Smooth muscle cell (in vitro differentiated cells): ENCODE measurements around the gene NGEF. TPM values are rescaled to one million over a fixed set of nuclear protein-coding genes. Genes with fewer than 3 reads are reported as not detected.

Experiments used
- DNase-seq: peaks from one replicate; lab custom pipeline; 2025; ENCODE audit not compliant: unreplicated experiment; lab: John Stamatoyannopoulos, UW
- H2AFZ ChIP-seq: fragments of 200-600 bp; sonication (generic); 2 replicates; pipeline ENCODE4 v1.6.0; 2016; ENCODE audit warnings: antibody characterized with exemption, low read depth, mild to moderate bottlenecking
- H3F3A ChIP-seq: fragments of 200-600 bp; sonication (generic); 2 replicates; pipeline ENCODE4 v1.6.0; 2017; ENCODE audit warnings: antibody characterized with exemption, low read depth
- H3K27ac ChIP-seq: fragments of 200-600 bp; sonication (generic); 2 replicates; pipeline ENCODE4 v1.5.1; 2016; ENCODE audit warnings: low read depth, mild to moderate bottlenecking
- H3K27me3 ChIP-seq: fragments of 200-600 bp; sonication (generic); 2 replicates; pipeline ENCODE4 v1.6.1; 2016; ENCODE audit warnings: low read depth, mild to moderate bottlenecking
- H3K36me3 ChIP-seq: fragments of 200-600 bp; sonication (generic); 2 replicates; pipeline ENCODE4 v1.5.1; 2016; ENCODE audit warnings: low read depth
- H3K4me1 ChIP-seq: fragments of 200-600 bp; sonication (generic); 2 replicates; pipeline ENCODE4 v1.5.1; 2016; ENCODE audit warnings: low read depth
- H3K4me2 ChIP-seq: fragments of 200-600 bp; sonication (generic); 2 replicates; pipeline ENCODE4 v1.6.0; 2016; ENCODE audit warnings: mild to moderate bottlenecking
- H3K4me3 ChIP-seq: fragments of 200-600 bp; sonication (generic); 2 replicates; pipeline ENCODE4 v1.5.1; 2016; ENCODE audit warnings: mild to moderate bottlenecking
- H3K79me2 ChIP-seq: fragments of 200-600 bp; sonication (generic); 2 replicates; pipeline ENCODE4 v1.6.0; 2016; ENCODE audit warnings: low read depth, mild to moderate bottlenecking
- H3K9ac ChIP-seq: fragments of 200-600 bp; sonication (generic); 2 replicates; pipeline ENCODE4 v1.6.0; 2016; ENCODE audit warnings: low read depth
- H3K9me3 ChIP-seq: fragments of 200-600 bp; sonication (generic); replicated peaks from 2 replicates; pipeline ENCODE4 v1.5.1; 2016; ENCODE audit warnings: low read depth
- H4K20me1 ChIP-seq: fragments of 200-600 bp; sonication (generic); 2 replicates; pipeline ENCODE4 v1.6.0; 2016; ENCODE audit warnings: low read depth
- WGBS: methylation state at CpG from one replicate; pipeline ENCODE4 v1.1.7; 2016; ENCODE audit warnings: low lambda C conversion rate; 5-methylcytosine and 5-hydroxymethylcytosine counted together
- polyA plus RNA-seq: library from polyadenylated mRNA; unstranded; fragments of >200 nt; fragmentation: Nextera tagmentation; extraction: Ambion mirVana; gene quantifications from 2 replicates; pipeline ENCODE4 v1.2.1, GENCODE V29; 2016
- total RNA-seq: library from RNA; depleted of rRNA; stranded (reverse); fragments of >200 nt; gene quantifications from 2 replicates; pipeline ENCODE4 v1.2.3, GENCODE V29; 2014
- TF ChIP-seq, protein P1 (sequence below): fragments of 200-600 bp; sonication (generic); IDR thresholded peaks from 2 replicates; pipeline ENCODE4 v1.5.1; 2017; ENCODE audit warnings: borderline replicate concordance, mild to moderate bottlenecking, antibody characterized with exemption; ENCODE audit not compliant: insufficient read depth, poor library complexity, severe bottlenecking

The NGEF gene
- total and polyA plus RNA-seq, 2 experiments from 2014 or later = 0.09 TPM; not detected in 1

DNA sequence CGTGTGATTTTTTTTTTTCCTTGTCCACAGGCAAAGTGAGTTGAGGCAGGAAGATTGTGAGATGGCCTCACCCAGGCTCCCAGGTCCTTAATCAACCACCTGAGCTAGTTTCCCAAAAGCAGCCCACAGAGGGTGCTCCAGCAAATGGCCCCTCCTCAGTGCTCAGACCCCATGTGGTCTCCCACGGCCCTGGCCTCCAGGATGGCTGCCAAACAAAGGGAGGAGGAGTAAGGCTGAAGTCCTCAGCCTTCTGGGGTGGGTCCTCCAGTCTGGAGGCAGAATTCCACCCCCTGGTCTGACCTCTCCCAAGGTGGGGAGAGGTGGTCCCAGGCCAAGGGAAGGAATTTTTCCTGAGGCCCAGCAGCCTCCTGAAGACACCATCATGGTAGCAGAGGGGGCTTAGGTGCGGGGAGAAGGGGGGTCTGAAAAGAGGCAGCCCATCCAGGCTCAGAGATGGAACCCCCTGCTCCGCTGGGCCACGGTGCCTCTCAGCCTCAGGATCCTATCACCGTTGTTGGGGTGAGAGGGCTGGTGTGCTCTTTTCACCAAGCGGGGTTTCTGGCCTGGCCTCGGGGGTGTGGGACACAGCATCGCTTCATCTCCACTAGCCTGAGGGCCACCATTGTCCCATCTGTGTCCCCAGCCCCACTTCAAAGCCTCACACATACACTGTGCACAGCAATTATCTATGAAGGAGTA, 2.3 kb downstream of the NGEF start:
- Histone ChIP-seq H3K4me2 (no peak overlapping the region), H3K9ac (no peak overlapping the region), H3K9me3 (no peaks in the 10 kb centered on the region), H3K79me2 (no peaks in the 10 kb centered on the region), H3K27me3 (no peaks in the 10 kb centered on the region), H3K36me3 (no peaks in the 10 kb centered on the region), H3F3A (no peaks in the 10 kb centered on the region), H2AFZ (no peak overlapping the region), H3K27ac (no peak overlapping the region), H3K4me3 (no peak overlapping the region), H4K20me1 (no peaks in the 10 kb centered on the region), H3K4me1 (no peaks in the 10 kb centered on the region)
- TF ChIP-seq, protein P1, sequence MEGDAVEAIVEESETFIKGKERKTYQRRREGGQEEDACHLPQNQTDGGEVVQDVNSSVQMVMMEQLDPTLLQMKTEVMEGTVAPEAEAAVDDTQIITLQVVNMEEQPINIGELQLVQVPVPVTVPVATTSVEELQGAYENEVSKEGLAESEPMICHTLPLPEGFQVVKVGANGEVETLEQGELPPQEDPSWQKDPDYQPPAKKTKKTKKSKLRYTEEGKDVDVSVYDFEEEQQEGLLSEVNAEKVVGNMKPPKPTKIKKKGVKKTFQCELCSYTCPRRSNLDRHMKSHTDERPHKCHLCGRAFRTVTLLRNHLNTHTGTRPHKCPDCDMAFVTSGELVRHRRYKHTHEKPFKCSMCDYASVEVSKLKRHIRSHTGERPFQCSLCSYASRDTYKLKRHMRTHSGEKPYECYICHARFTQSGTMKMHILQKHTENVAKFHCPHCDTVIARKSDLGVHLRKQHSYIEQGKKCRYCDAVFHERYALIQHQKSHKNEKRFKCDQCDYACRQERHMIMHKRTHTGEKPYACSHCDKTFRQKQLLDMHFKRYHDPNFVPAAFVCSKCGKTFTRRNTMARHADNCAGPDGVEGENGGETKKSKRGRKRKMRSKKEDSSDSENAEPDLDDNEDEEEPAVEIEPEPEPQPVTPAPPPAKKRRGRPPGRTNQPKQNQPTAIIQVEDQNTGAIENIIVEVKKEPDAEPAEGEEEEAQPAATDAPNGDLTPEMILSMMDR = no peak
- DNase-seq = no peak
- 93% methylated on average over 9 of the region's 9 CpGs for WGBS

DNA sequence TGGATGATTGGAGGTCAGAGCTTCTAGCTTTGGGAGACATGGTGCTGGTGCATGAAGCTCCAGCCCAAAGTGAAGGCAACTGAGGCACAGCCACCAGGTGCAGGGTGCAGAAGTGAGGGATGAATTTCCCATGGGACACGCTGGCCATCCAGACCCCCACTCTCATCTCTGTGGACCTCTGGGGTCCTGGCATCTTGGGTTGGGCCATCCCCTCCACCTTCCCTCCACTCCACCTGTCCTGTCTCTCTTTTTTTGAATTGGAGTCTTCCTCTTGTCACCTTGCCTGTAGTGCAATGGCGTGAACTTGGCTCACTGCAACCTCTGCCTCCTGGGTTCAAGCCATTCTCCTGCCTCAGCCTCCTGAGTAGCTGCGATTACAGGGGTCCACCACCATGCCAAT, 3.4 kb downstream of the NGEF start:
- no peak overlapping the region for H3K27ac ChIP-seq
- no peaks in the 10 kb centered on the region for H3K79me2 ChIP-seq
- H3K4me2 ChIP-seq = no peak overlapping the region
- TF ChIP-seq, protein P1 = no peak
- H3K36me3 ChIP-seq = no peaks in the 10 kb centered on the region
- H3K4me1 ChIP-seq = no peaks in the 10 kb centered on the region
- 96% methylated on average over 3 of the region's 3 CpGs for WGBS
- no peak overlapping the region for H2AFZ ChIP-seq
- no peaks in the 10 kb centered on the region for H3K27me3 ChIP-seq
- DNase-seq = no peak
- H3K9me3 ChIP-seq = no peaks in the 10 kb centered on the region
- no peak overlapping the region for H3K9ac ChIP-seq
- H3K4me3 ChIP-seq = no peak overlapping the region
- no peaks in the 10 kb centered on the region for H4K20me1 ChIP-seq
- no peaks in the 10 kb centered on the region for H3F3A ChIP-seq

DNA sequence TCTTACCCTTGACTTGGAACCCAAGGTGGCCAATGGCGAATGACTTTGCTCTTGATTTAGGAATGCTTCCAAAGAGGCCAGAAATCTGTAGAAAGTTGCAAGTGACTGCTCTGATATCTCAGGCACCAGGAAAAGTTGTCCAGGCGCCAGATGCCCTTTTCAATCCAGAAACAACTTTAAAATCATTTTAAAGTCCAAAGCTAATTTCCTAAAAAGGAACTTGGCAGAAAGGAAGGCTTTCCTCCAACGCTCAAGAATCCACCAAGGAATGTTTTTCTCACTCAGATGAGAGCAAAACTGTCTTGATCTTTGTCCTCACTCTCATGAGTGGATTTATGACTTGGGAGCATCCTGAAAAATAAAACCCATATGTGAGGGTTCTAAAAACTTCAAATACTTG, 5.3 kb downstream of the NGEF start:
- Histone ChIP-seq H3K9ac (no peak overlapping the region), H3K36me3 (no peaks in the 10 kb centered on the region), H3K4me2 (no peak overlapping the region), H3K4me3 (no peak overlapping the region), H4K20me1 (no peaks in the 10 kb centered on the region), H3F3A (no peaks in the 10 kb centered on the region), H3K27me3 (no peaks in the 10 kb centered on the region), H3K27ac (no peak overlapping the region), H3K79me2 (no peaks in the 10 kb centered on the region), H3K4me1 (no peaks in the 10 kb centered on the region), H2AFZ (no peak overlapping the region), H3K9me3 (no peaks in the 10 kb centered on the region)
- no peak for DNase-seq
- WGBS = 78% methylated on average over 3 of the region's 3 CpGs
- TF ChIP-seq, protein P1 = no peak

DNA sequence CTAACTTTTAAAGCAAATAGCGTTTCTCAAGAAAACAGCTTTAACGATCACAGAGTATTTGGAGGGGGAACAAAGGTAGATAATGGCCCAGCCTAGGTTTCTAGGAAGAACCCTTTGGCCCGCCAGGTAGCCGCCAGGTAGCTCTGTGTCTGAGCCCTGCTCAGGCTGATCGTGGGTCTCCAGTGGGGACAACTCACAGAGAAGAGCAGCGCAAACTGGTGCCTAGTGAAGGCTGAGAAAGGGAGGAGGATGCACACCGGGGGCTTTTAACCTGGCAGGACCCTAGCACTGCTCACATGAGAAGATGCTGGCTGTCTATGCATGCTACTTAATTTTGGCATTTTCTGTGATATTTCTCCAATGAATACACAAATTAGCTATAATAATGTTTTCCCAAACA, 5.8 kb downstream of the NGEF start:
- no peak overlapping the region for H3K9ac ChIP-seq
- no peak overlapping the region for H3K4me2 ChIP-seq
- H3K9me3 ChIP-seq = no peaks in the 10 kb centered on the region
- no peak for DNase-seq
- WGBS = 79% methylated on average over 7 of the region's 7 CpGs
- no peaks in the 10 kb centered on the region for H3K4me1 ChIP-seq
- no peaks in the 10 kb centered on the region for H3F3A ChIP-seq
- no peak overlapping the region for H3K27ac ChIP-seq
- H4K20me1 ChIP-seq = no peaks in the 10 kb centered on the region
- H3K4me3 ChIP-seq = no peak overlapping the region
- H3K27me3 ChIP-seq = no peaks in the 10 kb centered on the region
- no peaks in the 10 kb centered on the region for H3K36me3 ChIP-seq
- H2AFZ ChIP-seq = no peak overlapping the region
- TF ChIP-seq, protein P1 = no peak
- no peaks in the 10 kb centered on the region for H3K79me2 ChIP-seq
